HG03064 (cell line): ENCODE measurements around the gene RPAP2.
"Not testable (repeated sequence)": the region's sequence is repeated elsewhere in the genome, so short reads cannot be mapped to it uniquely, and the experiment has no call there.

ENCODE experiments used
- ATAC-seq: cut with Tn5 transposase; IDR thresholded peaks from one replicate; pipeline ENCODE4 v1.9.1; 2021; ENCODE audit warnings: low read depth; ENCODE audit not compliant: unreplicated experiment

Gene RPAP2

GRCh38 chr1:92367496-92367895 is 68.6 kb downstream of the RPAP2 start:
- no peak for ATAC-seq

- no peak for ATAC-seq
These were observed 73.3 kb downstream of the RPAP2 start for GRCh38 chr1:92372164-92372563.

- ATAC-seq, result no peak
These were observed 75.4 kb downstream of the RPAP2 start for GRCh38 chr1:92374223-92374622.

- ATAC-seq, result no peak
These were observed 77.5 kb downstream of the RPAP2 start for GRCh38 chr1:92376345-92376744.

GRCh38 chr1:92377991-92378390 is 79.1 kb downstream of the RPAP2 start:
- not testable (repeated sequence) for ATAC-seq

- no peak for ATAC-seq
These were observed 82.0 kb downstream of the RPAP2 start for GRCh38 chr1:92380867-92381266.

GRCh38 chr1:92393966-92394365 is 95.1 kb downstream of the RPAP2 start:
- ATAC-seq, result not testable (repeated sequence)

GRCh38 chr1:92398519-92398918 is 99.7 kb downstream of the RPAP2 start:
- ATAC-seq, result no peak

- ATAC-seq, result peak; percentile 96
These were observed 100.2 kb downstream of the RPAP2 start for GRCh38 chr1:92399076-92399475.

- no peak for ATAC-seq
These were observed 105.8 kb downstream of the RPAP2 start for GRCh38 chr1:92404661-92405060.

- ATAC-seq, result no peak
These were observed 110.0 kb downstream of the RPAP2 start for GRCh38 chr1:92408825-92409224.

- ATAC-seq, result no peak
These were observed 111.2 kb downstream of the RPAP2 start for GRCh38 chr1:92409946-92410549.

GRCh38 chr1:92410706-92411105 is 111.8 kb downstream of the RPAP2 start:
- no peak for ATAC-seq

GRCh38 chr1:92411511-92411910 is 112.7 kb downstream of the RPAP2 start:
- ATAC-seq, result no peak

GRCh38 chr1:92419642-92420041 is 120.8 kb downstream of the RPAP2 start:
- no peak for ATAC-seq

- no peak for ATAC-seq
These were observed 125.5 kb downstream of the RPAP2 start for GRCh38 chr1:92424381-92424780.

GRCh38 chr1:92425617-92426016 is 126.8 kb downstream of the RPAP2 start:
- ATAC-seq, result no peak

- ATAC-seq, result no peak
These were observed 131.2 kb downstream of the RPAP2 start for GRCh38 chr1:92430030-92430429.

- ATAC-seq, result not testable (repeated sequence)
These were observed 135.7 kb downstream of the RPAP2 start for GRCh38 chr1:92434572-92434971.

- ATAC-seq, result no peak
These were observed 140.4 kb downstream of the RPAP2 start for GRCh38 chr1:92439291-92439690.

- no peak for ATAC-seq
These were observed 142.4 kb downstream of the RPAP2 start for GRCh38 chr1:92441316-92441696.

- no peak for ATAC-seq
These were observed 143.0 kb downstream of the RPAP2 start for GRCh38 chr1:92441697-92442342.
